C4-2B (cell line): ENCODE measurements around the gene THRB.

Experiments used
- CTCF ChIP-seq: fragments of 450-650 bp; conservative IDR thresholded peaks from 2 replicates; pipeline ENCODE4 v1.5.1; 2017; ENCODE audit warnings: mild to moderate bottlenecking
- ZFX ChIP-seq: fragments of 450-650 bp; IDR thresholded peaks from 2 replicates; pipeline ENCODE4 v1.6.1; 2017

- no peak for TF ChIP-seq CTCF
- no peak for TF ChIP-seq ZFX
Measured at GRCh38 chr3:24155276-24155675, 339.4 kb downstream of the THRB start.
